NOMO-1 treated with dmso at 0.1 percent for 144 hours (cell line): ENCODE measurements around the gene TFF2.
A peak's percentile ranks its signal among the peaks of the same experiment; 100 is the strongest.

Source experiments
- DNase-seq: peaks from one replicate; lab custom pipeline; 2025; ENCODE audit not compliant: unreplicated experiment; lab: John Stamatoyannopoulos, UW

TFF2 gene

DNA sequence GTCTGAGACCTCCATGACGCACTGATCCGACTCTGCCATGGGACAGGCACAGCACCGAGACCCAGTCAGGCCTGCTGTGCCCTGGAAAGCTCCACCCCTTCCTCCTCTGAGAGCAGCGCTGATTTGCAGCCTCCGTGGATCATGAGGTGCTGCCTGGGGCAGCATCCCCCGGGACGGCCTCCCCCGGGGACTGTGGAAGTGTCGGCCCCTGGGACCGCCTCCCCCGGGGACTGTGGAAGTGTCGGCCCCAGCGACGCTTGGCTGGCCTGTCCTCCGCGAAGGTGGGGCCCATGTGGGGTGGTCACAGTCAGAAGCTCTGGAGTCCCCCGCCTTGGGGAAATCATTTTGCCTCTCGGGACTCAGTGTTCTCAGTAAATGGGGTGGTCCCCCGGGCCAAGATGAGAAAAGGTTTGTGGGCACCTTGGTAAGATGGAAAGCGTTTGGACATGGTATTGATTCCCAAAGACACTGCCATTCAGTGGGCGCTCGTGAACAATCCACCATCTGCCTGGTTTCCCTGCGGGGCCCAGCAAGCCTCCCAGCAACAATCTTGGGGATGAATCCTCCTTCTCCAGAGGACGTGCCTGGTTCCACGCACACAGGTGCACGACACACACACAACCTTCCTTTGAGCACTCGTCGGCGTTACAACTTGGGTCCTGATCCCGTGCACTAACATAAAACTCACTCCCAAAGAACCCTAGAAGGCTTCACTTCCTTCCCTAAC is 3.0 kb downstream of the TFF2 start:
- no peak for DNase-seq

DNA sequence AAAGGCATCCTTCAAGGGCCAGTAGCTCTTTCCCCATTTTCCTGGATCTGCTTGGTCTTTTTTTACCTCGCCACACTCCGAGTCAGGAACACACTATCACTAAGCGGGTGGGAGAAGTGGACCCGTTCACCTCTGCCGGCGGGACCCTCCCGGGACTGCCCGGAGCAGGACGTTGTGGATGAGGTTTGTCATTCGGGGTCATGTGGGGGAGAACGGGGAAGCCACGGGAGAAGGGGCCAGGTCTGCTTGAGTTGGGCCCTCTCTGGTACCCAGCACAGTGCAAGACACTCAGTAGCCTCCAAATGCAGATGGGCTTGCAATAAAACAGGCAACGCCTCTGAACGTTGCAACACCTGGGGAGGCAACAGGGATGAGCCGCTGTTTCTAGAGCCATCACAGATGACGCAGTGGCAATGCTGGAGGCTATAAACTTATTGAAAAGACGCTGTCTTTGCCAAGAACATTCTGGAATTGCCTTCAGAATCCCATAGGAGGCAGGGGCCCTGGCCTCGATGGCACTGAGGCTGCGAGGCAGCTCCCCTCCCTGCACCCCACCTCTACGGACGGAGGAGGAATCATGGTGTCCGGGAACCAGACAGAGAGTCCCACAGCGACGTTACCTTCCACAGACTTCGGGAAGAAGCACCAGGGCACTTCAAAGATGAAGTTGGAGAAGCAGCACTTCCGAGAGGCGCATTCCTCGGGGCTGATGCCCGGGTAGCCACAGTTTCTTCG is 3.8 kb downstream of the TFF2 start:
- DNase-seq, result no peak

DNA sequence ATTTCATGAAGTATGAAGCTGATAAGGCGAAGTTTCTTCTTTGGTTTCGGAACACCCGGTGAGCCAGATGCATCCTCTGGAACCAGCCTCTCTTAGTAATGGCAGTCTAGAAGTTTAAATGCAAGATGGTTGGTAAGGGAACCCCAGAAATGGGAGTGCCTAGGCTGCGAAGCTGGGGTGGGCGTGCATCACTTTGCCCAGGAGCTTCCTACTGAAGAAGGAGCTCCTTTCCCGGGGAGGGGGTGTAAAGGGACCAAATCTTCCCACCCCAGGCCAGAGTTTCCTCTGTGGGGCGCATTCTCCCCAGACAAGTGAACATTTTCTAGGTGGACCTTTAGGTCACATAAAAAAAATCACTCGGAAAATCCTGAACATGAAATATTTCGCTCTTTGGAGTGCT is 4.4 kb downstream of the TFF2 start:
- DNase-seq, result no peak

DNA sequence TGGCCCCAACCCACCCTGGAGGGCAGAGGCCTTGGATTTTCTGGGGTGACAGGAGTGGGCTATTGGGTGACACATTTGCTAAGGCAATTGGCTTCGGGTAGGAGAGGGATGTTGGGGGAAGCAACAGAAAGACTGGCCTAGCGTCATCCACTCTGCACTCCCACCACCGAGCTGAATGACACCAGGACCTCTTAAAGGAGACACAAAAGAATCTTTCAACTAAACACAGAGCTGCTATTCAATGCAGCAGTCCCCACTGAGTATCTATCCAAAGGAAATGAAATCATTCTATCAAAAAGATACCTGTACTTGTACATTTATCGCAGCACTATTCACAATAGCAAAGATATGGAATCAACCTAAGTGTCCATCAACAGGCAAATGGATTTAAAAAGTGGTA is 6.2 kb downstream of the TFF2 start:
- DNase-seq, result no peak

DNA sequence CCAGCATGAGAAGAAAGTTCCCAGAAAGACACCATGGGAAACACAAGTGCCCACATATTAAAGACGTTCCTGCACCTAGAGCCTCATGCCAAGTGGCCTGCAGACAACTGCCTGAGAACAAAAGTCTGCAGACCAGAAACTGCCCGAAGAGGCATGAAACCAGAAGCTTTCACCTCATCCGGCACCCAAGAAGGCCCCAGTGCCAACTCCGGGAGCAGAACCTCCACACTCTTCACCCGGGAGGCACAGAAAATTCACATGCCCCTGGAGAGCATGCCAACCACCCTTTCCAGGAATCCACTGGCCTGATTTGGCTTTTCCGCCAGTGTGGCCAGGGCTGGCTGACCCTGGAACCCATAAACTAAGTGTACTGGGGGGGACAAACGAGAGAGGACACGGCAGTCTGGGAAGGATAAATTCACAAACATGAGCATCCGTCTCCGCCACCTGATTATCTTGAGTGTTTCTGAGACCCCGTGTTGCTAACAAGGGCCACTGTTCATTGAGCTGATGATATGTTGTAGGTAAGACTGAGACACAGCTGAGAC is 6.8 kb downstream of the TFF2 start:
- no peak for DNase-seq

DNA sequence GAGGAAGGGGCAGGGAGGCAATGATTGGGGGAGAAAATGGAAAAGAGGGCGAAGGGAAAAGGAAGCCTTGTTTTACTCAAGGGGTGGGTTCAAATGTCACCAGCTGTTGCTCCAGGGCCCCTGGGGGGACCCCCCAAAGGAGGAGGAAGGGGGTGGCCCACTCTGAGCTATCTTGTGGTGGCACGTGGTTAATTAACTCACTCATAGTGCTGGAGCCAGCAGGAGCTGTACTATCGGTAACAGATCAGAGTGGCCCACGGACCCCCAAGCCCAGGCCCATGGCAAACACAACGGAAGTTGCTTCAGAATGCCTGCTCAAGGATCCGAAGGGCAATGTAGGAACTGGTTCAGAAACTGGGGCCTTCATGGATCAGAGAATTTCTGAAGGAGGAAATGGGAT is 7.2 kb downstream of the TFF2 start:
- DNase-seq, result no peak

DNA sequence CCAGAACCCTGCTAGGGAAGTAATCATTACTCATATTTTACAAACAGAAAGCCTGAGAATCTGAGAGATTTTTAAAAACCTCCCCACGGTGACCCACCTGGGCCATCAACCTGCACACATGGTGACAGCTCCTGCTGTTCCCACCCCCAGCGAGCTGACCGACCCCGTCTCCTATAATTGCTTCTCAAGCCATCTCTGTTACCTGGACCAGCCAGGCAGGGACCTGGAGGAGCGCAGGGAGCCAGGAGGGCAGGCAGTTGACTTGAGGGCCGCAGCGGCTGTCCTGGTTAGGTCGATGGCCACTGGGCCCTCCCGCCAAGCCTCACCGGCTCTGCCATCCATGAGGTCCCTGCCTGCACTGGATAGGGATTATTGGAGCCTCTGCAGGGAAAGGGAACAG is 7.7 kb downstream of the TFF2 start:
- DNase-seq, result no peak

DNA sequence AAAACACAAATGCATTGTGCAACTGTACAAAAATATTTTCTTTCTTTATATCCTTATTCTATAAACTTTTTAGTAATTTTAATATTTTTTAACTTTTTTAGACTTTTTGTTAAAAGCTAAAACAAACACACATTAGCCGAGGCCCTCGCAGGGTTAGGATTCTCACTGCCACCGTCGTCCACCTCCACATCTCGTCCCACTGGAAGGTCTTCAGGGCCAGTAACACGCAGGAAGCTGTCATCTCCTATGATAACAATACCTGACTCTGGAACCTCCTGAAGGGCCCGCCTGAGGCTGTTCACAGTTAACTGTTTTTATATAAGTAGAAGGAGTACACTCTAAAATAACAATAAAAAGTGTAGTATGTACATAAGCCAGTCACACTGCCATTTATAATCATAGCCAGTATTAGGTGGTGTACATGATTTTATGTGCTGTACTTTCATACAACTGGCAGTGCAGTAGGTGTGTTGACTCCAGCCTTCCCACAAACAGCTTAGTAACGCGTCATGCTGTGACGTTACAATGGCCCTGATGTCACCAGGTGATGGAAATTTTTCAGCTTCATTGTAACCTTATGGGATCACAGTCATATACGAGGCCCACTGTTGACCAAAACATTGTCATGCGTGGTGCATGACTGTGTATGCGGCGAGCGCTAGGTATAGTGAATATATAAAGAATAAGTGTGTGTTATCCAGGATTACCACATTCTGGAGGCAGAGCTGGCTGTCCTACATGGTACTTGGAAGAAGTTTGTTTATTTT is 8.8 kb downstream of the TFF2 start:
- DNase-seq, result no peak

DNA sequence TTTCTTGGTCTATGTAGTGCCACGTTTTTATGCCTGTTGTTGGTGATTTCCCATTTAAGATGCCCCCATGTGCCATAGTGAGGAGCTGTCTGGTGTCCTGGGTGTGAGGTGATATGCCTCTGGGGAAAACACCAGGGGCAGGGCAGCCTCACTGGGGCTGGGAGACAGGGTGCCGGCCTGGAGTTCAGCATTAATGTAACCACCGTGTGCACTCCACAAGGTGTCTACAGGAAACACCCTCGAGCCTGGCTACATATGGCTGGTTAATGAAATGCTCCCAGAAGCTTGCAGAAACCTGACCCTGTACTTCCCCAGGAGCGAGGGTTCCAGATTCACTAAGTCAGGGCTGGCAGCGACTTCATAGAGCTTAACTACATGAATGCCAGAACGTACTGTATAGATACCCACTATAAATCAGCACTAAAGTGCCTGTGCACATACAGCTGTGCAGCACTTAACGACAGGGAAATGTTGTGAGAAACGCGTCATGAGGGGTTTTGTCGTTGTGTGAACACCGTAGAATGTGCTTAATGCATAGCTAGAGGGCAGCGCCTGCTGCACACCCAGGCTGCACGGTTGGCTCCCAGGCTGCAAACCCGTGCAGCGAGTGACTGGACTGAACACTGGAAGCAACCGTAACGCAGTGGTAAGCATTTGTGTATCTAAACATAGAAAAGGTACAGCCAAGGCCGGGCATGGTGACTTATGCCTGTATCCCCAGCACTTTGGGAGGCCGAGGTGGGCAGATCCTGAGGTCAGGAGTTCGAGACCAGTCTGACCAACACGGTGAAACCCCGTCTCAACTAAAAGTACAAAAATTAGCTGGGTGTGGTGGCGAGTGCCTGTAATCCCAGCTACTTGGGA is 10.4 kb downstream of the TFF2 start:
- no peak for DNase-seq

DNA sequence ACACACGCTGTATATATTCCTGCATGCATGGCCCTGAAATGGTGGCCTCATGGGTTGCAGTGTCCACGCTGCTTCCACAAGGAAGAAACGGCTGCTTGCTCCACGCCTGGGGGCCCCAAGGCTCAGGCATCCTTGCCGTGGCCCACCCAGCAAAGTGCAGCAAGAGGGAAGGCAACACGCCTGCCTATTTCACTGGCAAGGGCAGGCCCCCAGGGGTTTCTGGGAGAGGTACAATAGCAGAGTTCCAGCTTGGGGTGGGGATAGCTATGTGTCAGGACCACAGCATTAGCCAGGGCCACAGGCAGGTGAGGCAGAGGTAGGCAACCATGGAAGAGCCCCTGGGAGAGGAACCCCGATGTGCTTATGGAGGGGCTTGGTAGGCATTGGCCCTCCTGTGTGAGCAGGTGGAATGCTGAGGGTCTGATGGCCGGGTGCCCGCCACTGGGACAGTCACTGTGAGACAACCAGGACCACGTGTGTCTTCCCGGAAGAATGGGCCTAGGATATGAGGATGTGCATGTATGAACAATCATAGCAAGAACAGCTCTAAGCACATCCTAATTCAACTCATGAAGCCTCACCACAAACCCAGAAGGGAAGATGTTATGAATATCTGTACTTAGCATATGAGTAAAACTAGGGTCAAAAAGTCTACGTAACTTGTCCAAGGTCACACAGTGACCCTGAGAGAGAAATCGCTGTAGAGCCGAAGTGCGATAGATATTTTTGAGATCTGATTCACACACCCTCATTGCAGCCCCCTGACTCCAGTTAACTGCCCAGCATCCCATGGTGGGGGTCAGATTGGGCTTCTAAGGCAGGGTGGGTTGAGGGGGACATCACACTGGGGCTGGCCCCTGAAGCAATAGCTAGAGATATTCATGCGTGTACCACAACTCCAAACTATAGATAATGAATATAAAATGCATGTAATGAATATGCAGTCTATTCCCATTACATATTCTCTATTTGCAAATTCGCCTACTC is 11.8 kb downstream of the TFF2 start:
- no peak for DNase-seq

DNA sequence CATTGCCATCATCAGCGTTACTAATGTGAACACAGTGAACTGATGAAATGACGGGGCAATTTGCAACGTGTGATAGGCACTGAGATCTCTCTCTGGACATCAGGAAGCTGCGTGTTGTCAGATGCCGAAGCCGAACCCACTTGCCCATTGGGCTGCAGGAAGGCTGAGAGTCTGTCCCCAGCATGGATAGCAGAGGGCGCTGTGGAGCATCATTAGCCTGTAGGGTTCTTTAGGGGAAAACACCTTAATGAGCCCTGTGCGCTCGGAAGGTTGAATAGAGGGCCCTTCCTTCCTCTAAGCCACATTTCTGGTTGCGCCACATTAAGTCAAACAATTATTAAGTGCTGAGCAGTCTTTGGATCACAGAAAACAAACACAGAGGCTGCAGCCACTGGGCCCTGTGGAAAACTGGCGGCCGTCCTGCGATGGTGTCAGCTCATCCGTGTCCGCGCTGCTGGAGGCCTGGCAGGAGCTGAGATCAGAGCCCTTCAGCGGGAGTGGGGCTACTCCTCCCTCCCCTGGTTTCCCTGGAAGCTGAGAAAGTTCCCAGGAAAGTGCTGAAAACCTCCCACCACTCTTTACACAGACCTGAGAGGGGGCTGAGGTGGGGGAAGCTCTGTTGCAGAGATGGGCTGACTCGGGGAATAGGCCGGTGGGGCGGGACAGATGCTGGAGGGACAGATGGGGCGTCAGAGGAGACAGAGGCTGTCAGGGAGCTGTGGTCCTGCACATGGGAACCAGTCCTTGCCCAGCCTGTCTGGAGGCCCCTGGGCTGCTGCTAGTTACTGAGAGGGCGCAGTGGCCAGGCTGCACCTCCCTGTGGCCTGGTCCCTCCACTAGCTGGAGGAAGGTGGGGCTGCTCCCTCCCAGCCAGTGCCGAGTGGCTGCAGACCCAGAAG is 12.7 kb downstream of the TFF2 start:
- peak; percentile 5 for DNase-seq

DNA sequence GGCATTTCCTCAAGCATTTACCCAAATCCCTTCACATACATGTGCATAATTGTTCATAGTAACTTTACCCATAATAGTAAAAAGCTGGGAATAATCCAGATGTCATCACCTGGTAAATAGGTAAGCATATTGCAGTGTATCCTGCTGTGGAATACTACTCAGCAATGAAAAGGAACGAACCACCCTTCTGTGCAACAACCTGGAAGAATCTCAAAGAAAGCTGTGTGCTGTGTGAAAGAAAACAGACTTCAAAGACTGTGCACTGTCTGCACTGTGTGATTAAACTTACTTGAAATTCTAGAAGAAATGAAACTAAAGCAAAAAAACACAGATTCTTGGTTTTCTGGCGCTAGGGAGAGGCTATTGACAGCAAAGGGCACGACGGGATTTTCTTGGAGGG is 13.5 kb downstream of the TFF2 start:
- no peak for DNase-seq

DNA sequence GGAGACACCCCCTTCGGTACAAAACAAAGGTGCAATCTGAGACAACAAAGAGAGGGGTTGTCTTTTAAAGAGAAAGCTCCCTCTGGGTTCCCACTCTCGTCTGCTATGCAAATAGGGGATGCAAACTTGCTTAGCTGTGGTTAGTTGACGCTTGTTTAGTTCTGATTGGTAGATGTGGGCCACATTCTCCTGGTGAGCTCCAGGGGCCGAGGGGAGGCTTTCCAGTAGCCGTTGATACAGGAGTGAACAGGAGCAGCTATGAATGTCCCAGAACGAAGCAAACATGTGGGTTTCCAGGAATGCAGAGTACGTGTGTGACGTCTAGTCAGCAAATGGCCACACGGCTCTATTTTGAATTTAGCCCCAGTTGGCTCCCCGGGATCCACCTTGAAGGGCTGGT is 14.7 kb downstream of the TFF2 start:
- DNase-seq, result no peak

DNA sequence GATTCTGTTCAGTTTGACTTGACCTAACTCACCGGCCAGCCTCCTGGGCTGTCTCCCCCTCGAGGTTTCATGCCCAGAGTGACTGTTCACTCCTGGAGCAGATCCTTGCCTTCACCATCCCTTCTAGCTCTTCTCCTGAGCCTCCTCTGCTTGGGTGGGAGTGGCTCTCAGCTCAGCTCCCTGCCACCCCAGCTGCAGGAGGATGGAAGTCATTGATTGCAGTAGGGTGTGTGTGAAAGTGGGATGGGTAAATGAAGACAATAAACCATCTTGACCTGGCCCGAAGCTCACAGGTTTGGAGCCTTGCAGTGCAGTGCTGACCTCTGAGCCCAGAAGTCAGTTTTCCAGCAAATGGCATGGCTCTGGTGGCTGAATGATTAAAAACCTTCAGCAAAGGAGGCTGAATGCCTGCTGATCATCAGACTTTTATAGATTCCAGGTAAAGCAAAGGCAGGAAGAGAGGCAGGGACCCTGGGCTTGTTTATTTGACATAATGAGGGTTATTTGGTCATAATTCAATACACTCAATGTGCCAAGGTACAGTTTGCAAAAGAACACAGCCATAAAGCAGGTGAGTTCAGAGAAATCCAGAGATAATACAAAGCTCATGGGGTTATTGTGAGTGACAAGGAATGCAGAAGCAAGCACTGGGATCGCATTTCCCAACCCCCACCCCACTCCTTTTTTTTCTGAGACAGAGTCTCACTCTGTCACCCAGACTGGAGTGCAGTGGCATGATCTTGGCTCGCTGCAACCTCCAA is 18.1 kb downstream of the TFF2 start:
- no peak for DNase-seq

DNA sequence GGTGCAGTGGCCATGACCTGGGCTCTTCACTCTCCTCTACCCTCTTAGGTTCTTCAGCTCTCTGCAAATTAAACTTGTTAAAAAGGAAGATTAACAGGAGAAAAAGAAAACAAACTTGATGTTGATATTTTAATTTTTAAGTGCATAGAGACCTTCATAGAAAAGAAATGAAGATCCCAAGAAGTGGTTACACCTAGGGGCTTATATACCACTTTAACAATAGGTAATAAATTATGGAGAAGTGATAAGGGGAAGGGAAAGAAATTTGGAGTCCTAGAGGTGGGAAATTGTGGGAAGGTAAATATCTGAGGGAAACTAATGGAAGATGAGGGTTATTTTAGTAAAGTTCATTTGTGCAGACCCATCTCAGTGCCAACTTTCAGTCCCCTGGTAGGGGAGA is 19.1 kb downstream of the TFF2 start:
- no peak for DNase-seq

DNA sequence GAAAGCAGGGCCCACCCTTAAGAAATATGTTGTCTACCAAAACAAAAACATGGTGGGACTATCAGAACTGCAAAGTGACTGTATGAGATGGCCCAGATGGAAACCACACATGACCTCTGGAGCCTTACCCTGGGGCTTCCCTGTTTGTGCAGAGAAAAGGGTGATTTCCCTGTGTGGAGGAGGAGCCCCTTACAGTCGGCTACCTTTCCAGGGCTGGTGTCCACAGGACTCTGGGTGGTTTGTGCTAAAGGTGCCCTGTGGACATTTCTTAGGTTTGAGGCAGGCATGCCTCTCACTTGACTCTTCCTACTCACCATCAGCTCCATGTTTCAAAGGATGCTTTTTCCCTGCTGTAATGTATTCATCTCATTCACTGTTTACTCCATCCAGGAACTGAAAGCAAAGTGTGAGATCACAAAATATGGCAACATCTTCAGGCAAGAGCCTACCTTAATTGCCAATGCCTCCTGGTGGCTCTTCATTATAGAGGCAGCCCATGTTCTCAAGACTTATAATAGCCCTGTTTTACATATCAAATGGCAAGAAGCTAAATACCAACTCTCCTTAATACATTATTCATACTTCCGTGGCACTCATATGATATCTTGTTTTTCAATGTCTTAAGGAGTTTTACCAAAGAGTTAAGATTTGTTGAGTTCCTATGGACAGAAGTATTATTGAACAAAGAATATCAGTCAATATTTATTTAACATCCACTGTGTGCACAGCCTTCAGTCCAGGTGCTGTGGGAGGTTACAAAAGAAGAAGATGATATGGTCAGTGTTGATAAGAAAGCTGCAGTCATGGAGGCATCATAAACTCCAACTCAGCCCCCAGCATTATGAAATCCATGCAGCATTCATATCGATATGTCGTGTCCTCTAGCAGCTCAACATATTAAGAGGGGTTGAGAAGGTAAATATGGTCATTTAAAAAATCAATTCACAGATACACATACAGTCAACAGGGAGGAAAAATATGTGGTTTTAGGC is 20.1 kb downstream of the TFF2 start:
- DNase-seq, result no peak

DNA sequence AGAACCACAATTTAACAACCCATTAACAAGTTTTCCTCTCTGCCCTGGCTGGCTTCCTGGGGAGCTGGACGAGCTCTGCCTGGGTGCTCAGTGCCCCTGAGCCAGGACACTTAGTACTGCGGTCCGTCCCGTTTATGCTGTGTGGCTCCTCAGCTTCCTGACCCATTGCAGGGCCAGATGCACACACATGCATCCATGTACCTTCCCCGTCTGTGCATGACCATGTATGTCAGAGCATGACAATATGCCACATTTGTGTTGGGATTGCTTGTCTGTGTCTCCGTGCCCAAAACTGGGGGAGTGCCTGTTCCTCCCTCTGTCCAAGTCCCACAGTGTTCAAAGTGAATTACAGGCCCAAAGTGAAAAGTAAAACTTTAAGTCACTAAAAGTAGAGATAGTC is 25.9 kb downstream of the TFF2 start:
- DNase-seq, result no peak
